Pulmonary artery endothelial cell (primary cell): ENCODE measurements around the gene IMMT. TPM values are rescaled to one million over a fixed set of nuclear protein-coding genes. Genes with fewer than 3 reads are reported as not detected.

Experiments
- DNase-seq: peaks from one replicate; pipeline ENCODE4 v3.0.0-alpha.2; 2011; ENCODE audit warnings: low read depth, low spot score
- total RNA-seq: library from RNA; depleted of rRNA; stranded (reverse); fragments of >200 nt; gene quantifications from 2 replicates; pipeline ENCODE4 v1.2.3, GENCODE V29; 2014

IMMT gene
- total RNA-seq, 1 donor from 2014 or later, result 67.0 TPM

DNA sequence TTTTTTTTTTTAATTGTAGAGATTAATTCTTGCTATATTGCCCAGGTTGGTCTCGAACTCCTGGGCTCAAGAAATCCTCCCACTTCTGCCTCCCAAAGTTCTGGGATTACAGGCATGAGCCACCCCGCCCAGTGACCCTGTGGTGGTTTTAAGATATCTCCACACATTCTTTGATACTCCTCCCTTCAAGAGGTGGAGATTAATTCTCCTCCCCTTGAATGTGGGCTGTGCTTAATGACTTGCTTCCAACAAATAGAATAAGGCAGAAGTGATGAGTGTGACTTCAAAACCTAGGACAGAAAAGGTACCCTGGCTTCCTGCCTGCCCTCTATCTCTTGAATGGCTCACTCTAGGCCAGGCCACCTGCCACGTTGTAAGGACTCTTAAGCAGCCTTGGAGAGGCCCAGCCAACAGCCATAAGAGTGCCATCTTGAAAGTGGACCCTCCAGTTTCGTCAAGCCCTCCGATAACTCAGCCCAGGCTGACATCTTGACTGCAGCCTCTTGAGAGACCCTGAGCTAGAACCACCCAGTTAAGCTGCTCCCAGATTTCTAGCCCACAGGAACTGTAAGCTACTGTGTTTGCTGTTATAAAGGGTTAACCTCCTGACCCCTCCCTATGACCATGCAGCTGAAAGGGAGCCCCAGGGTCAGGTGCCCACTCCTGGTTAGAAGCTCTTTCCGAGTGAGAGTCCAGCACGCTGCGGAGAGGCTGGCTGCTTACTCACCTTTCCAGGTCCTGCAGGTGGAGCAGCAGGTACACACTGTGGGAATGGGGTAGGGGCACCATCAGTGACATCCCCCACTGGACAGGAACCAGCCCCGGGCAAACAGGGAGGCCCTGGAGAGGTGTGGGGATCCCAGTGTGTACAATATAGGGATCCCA, 31.6 kb upstream of the IMMT start:
- no peak for DNase-seq

DNA sequence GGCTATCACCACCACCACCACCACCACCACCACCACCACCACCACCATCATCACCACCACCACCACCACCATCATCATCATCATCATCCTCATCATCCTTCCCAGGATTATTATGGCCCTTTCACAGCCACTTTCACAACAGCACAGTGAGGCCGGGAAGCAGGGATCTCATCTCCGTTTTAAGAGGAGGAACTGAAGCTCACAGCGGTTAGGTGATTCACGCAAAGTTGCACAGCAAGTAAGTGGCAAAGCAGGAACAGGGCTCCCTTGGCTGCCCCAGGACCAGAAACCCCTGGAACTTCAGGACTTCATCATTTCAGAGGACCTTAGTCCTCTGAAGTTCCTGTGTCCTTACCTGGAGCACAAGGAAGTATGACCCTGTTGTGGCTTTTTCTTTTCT, 30.8 kb upstream of the IMMT start:
- DNase-seq, result no peak

DNA sequence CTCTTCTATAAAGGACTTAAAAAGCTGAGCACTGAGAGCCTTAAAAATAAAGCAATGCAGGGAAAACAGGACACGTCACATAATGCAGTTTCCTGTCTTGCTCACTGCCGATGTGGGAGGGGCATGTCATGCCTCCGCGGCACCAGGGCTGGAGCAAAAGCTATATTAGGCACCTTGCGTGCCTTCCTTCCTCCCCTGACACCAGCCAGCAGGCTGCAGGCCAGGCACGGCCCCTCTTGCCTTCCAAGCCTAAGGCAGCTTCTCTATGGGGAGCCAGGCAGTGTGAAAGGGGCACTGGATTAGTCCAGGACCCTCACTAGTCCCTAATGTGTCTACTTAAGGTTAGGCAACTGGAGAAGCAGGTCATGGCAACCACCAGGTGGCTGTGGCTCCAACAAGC, 30.3 kb upstream of the IMMT start:
- no peak for DNase-seq

DNA sequence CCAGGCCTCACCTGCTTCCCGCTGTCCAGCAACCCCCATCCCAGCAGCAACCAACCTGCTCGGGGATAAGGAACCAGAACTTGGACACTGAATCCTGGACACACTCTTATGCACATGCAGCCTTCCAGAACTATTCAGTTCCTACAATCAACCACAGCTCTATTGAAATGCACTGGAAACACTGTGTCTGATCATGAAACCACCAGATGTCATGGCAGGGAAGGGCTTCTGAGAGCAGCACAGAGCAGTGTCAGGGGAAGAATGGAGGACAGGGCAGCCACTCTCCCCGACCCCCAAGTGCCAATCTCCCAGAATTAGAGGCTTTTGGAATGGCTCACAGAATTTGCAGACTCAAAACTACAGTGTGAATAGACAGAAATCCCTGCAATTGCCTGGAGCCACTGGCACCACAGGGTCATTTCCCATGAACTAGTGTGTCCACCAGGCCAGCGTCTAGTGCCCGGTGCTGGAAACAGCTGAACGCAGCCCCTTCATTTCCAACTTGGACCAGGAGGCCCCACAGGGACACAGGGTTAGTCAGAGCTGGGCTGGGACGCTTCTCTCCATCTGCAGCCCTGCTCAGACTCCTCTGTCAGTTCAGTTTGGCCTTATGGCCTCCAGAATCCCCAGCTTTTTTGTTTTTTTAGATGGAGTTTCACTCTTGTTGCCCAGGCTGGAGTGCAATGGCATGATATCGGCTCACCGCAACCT, 29.5 kb upstream of the IMMT start:
- DNase-seq, result no peak

DNA sequence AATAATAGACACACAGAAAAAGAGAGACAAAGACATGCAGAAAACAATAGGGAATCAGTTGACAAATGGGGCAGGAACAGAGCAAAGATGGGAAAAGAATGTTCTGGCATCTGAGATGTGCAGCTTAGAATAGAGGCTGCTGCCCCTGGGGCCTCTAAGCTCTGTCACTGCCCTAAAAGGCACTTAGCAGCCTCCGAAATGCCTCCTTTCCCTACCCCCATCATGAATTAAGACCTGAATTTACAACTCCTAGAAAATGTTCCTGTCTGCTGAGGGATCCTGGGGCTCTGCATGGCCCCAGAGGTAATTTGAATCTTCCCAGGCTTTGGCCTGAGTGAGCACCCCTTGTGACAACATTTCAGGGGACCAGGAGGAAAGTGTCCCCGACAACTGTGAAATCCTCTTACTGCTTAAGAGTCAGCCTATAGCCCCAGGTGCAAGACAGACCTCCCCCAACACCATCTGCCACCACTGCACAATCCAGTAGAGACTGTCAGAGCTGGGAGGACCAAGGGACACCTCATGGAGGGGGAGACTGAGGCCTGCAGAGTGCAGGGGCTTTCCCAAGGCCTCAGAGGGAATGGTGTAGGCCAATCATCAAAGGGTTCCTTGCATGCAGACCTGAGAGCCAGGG, 28.8 kb upstream of the IMMT start:
- no peak for DNase-seq

DNA sequence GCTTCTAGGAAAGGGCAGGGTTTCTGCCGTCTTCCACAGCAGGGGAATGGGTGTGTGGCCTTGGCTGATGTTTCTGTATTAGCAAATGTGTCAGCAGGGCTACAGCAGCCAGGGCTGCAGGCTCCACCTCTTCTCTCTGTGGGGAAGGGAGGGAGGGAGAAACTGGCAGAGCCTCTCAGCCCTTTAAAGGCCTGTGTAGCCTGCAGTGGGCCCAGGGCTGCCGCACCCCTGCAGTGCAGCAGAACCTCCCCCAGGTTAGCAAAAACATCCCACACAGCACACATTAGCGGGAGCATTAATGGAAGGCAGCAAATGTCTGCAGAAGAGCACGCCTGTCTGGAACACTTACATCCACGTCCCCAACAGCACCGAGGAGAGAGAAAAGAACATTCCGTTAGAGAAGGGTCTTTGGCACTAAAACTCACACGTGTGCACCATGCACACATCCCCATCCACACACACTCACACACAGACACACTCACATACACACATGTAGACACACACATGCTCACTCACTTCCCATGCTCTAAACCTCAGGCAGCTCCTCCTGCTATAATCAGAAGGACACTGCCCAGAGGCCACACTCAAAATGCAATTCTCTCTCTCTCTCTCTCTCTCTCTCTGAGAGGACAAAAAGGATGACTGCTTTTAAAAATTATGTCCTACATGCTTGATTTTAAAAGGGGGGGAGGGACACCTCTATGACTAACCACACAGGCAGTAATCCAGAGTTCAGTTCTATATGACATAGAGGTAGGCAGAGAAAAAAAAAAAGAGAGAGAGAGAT, 28.1 kb upstream of the IMMT start:
- no peak for DNase-seq

DNA sequence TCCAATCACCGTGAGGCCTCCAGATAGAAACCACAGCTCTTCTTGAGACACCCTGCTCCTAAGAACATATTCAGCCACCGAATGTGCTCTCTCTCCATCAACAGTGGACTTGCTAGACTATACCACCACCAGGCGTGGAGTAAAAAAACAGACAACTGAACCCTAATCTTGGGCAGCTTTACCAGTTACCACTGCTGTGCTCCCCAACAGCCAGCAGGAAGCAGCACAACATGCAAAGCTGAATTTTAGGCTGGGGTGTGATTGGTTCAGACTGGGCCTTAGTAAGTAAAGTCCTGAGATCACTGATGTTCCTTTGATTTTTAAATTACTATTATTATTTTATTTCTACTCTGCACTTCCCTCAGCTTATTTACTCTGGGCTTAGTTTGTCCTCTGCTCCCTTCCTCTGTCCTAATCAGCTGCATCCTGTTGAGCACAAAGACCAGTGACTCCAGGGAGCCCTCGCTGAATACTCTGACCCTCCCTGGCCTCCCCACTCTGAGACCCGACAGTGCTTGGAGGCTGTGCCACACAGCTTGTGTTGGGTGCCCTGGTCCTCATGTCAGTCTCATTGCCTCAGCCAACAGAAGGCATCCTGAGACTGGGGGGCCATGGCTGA, 25.9 kb upstream of the IMMT start:
- DNase-seq, result no peak

DNA sequence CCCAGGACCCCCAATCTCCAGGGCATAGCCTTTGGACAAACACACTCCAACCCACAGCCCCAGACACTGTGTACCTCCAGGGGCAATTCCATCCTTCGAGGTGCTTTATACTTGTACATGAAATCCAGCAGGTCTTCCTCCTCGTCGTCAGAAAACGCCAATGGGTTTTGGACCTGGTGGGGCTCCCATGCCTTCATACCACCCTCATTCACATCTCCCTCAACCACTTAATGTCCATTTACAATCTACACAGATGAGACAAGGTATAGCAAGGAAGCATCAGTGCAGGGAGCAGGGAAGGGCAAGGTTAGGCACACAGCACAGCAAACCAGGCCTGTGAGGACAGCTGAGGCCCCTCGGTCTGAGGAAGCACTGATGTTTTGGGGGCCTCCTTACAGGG, 24.6 kb upstream of the IMMT start:
- DNase-seq, result no peak

DNA sequence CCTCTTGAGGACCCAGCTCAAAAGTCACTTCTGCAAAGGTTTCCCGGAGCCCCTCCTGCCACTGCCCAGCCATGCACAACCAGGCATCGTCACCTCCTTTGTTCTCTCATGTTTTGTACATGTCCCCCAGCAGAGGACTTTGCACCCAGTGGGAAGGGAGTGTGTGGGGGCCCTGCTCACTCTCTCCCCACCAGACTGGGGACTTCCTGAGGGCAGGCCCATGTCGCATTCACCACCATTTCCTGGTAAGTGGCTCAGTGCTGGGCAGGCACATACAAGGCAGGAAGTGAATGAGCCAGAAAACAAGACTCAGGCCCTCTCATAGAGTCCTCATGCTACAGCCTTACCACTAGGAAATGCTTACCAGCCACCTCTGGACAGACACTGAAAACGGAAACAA, 22.9 kb upstream of the IMMT start:
- DNase-seq, result no peak

DNA sequence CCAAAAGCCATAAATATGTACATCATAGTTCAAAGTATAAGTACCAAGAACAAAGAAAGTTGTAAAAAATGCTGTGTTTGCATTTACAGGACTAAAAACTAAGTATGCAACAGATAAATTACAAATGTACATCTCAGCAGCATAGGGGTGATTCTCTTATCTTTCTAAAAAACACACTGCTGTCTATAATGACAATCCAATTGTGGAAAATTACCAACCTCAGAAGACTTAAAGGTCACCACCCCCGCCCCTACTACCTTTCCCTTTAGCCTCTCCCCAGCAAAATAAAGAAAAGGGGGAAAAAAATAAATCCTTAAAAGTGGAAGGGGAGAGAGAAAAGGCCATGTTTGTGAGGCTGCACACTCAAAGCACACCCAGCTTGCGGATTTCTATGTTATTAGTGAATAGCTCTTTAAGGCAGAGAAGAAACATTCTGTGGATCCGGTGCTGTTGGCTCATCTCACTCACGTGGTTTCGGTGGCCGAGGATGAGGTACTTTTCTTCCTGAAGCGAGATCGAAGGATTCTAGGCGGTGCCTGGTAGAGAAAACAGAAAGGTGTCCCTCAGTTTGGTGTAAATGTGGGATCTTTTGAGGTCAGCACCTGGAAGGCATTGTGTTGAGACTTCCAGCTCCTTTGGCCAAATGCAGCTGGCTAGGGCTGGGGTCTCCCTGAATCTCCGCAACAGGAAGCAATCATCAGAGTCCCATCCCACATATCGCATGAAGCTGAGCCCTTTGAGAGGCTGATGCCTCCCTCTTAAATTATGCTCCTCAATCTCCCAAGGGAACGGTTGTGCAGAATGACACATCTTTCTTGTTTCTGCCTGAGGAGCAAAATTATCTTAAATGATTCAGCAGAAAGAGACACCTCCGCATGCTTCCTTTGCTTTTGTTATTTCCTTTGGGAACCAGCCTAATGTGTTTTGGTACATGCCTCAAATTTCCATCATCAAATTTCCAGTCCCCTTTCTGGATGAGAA, 21.6 kb upstream of the IMMT start:
- no peak for DNase-seq

DNA sequence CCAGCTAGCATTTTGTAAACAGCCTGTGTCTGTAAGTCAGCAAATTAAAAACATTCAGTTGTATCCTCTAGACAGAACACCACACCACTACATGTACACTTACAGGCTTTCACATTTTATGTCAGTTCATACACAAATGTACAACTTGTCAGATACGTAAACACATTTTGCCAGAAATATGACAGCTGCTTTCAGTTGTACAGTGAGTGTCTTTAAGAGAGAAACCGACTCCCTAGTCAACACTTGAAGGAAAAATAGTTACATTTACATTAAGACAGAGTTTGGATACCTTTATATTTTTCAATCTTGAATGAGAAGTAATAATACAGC, 19.2 kb upstream of the IMMT start:
- DNase-seq, result no peak

DNA sequence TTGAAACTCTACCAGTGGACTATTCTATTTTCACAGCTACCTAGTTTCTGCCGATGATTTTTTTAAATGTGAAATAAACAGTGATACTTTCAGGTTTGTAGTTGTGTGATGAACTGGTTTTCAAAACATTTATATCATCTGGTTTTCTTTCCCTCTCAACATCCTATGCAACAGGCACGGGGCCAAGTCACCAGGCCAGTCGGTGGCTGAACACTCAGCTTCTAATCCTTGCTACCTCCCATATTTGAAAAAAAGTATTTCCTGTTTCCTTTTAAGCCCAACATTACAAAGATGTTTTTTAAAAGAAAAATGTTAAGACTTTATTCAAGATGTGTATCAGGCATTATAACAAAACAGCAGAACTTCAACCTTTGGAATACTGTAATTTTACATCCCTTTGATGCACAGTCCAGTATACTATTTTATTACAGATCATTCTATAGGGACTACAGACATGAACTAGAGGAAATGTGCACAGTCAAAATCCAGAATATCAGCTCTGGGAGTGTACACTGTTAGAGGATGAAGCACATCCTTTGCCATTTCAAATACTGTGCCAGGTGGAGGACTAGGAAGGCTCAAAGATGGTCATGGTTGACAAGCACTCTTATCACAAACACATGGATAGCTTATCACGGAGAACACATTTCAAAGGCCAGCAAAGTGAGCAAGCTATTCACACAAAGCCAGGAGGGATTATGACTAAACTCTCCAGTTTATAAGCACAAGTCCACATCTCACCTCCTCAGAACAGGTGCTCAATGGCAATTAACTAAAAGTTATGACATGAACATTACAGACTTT, 18.6 kb upstream of the IMMT start:
- no peak for DNase-seq

DNA sequence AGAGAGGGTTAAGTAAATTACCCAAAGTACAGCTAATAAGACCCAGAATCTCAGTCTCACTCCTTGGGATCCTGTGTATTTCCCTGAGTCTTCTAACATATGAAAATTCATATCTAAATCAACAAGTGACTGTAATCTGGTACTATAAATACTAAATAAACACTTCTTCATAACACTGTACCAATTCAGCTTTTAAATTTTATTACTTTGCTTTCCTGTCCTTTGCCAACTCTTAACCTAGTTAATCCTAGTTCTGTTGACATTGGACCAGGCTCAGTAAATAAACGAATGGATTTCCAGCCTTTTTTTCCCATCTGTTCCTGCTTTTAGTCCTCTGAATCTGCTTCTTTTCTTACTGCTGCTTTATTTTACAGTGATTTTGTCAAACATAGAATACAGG, 17.8 kb upstream of the IMMT start:
- DNase-seq, result no peak

DNA sequence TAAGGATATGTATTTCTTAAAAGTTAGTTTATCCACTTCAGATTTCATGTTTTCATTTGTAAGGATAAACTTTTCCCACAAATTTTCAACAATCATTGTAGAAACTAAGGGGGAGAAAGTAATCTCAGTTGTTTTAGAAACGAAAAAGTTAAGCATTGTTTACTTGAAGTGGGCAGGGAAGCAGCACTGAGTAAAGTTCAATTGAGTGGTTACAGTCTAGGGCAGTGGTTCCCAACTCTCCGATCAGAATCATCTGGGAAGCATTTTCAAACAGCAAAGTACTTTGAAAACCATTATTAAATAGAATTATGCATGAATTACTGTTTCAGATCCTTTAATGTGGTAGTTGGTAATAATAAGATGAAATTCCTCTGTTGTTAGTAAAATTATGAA, 16.5 kb upstream of the IMMT start:
- DNase-seq, result no peak

DNA sequence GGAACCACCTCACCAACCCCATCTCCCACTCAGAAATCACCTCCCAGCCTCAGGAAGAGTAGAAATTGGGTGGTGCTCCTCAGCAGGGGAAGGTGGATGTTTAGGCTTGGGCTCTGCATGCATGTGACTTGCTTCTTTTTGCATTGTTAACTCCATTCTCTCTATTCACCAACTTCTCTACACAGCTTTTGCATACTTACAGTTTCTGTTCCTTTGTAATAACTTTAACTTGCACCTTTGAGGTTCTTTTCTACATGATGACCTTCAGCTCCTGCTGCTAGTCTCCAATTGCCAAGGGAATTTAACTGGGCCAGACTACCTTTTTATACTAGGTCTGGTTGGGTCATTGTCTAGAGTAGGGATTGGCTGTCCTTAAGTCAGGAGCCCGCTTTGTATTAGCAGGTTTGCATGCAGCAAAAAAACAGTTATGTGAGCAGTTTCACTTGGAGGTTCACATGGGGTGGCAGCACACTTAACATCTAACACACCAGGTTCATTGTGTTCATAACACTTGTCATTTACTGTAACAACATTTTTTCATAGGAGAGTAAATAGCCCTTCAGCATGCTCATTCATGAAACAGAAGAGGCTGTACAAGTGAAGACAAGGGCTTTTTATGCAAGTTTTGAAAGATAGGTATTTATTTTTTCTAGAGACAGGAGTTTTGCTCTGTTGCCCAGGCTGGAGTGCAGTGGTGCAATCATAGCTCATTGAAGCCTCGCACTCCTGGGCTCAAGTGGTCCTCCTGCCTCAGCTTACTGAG, 16.0 kb upstream of the IMMT start:
- no peak for DNase-seq

DNA sequence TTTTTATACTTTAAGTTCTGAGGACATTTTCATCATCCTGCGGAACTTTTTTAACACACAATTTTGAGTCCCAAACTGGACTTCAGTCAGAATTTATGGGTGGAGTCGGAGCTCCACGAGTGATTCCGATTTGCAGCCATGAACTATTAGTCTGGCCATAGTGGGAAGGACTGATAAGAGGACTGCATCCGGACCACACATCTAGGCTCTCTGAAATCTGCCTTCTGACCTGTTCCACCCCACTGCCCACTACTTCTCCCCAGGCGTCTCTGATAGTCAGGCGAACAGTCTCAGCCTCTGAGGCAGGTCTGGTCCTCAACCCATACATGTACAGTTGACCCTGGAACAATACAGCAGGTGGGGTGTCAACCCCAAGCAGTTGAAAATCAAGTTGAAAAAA, 9.2 kb upstream of the IMMT start:
- DNase-seq, result no peak

DNA sequence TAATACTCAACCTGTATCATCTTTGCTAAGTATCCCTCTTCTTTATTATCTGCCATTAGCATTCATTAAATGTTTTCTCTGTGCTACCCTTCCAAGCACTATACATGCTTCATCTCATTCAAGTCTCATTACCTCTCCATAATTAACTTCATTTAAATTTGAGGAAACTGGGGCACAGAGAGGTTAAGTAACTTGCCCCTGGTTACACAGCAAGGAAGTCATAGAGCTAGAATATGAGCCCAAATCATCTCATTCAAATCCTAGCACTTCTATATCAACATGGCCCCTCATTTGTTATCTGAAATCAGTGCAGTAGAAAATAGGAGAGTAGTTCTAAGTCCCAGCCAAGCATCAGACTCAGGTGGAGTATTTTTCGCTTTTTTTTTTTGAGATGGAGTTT, 8.4 kb upstream of the IMMT start:
- no peak for DNase-seq

DNA sequence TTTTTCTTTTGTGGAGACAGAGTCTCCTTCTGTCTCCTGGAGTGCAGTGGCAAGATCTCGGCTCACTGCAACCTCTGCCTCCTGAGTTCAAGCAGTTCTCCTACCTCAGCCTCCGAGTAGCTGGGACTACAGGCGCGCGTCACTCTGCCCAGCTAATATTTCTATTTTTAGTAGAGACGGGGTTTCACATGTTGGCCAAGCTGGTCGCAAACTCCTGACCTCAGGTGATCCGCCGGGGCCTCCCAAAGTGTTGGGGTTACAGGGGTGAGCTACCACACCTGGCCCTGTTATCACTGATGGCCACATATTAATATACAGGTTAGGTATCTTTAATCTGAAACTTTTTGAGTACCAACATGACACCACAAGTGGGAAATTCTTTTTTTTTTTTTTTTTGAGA, 7.4 kb upstream of the IMMT start:
- no peak for DNase-seq

DNA sequence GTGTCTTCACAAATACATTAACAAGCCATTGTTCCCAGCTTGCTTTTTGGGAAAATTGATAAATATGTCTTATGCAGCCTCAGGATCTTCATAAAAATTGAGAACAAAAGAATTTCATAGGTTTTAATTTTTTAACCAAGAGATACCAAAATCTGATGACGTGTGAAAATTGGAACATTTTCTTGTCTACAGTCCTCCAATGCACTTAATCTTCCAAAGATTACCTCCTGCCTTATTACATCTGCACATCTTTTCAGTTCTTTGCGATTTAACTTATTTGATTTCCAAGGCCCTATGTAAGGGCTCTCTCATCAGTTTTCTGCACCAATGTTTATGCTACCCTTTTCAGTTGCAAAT, 7.1 kb upstream of the IMMT start:
- no peak for DNase-seq
